ENCODE results near the gene CBR1.

DNA sequence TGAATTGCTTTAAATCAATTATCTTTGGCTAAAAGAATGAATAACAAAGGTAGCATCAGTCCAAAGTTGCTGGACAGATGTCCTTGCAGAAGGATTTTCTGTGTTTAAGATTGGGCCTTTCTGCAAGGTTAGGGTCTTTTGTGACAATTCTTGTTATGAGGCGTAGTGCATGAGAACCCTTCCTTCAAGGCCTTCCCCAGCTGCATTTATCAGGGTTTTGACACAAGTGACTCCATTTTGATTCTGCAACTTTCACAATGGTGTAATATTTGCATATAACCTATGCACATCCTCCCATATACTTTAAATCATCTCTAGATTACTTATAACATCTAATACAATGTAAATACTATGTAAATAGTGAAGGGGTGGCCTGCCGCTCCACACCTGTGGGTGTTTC is 8.4 kb upstream of the CBR1 start:
- TF ChIP-seq LEF1 (IDR thresholded peaks at IDR 0.05; ENCODE audit: borderline replicate concordance) (no peak), FOXA1 (IDR thresholded peaks at IDR 0.05) (no peak), HDGF (IDR thresholded peaks at IDR 0.05; ENCODE audit: borderline replicate concordance) (no peak), FOXK2 (IDR thresholded peaks at IDR 0.05) (no peak), ELF4 (IDR thresholded peaks at IDR 0.05) (no peak), TARDBP (IDR thresholded peaks at IDR 0.05) (no peak), FOXM1 (IDR thresholded peaks at IDR 0.05; ENCODE audit: borderline replicate concordance) (no peak), L3MBTL2 (conservative IDR thresholded peaks at IDR 0.05) (no peak), SP1 (IDR thresholded peaks at IDR 0.05) (no peak), PKNOX1 (IDR thresholded peaks at IDR 0.05) (no peak), BHLHE40 (IDR thresholded peaks at IDR 0.05; ENCODE audit: borderline replicate concordance) (no peak)
